Stimulated activated CD4-positive, alpha-beta T cell treated with anti-CD3 and anti-CD28 coated beads, Interleukin-15, amount 100 ng/mL, for 1 hour (primary cell): ENCODE data around the gene DDAH1.

Source experiments
- DNase-seq, 2 donors: peaks; one replicate each; pipeline ENCODE4 v3.0.0-alpha.2; 2020; ENCODE audit warnings: low read depth in 1 of 2, low spot score in 1 of 2

DDAH1 gene

GRCh38 chr1:85276978-85277639 is 187.8 kb downstream of the DDAH1 start:
- no peak for DNase-seq

- DNase-seq = peak; percentile 95 to 96
Observed at GRCh38 chr1:85276215-85276977, 188.6 kb downstream of the DDAH1 start, which contains the start of gene BCL10. TSS of gene BCL10 (minus strand) at chr1:85276632. CDS start at chr1:85276352, 280 bp downstream.

- no peak for DNase-seq
Observed at GRCh38 chr1:85275701-85276214, 189.2 kb downstream of the DDAH1 start.

GRCh38 chr1:85274969-85275453 is 189.9 kb downstream of the DDAH1 start:
- no peak for DNase-seq

- DNase-seq = no peak
Observed at GRCh38 chr1:85273397-85273796, 191.6 kb downstream of the DDAH1 start.

- DNase-seq = no peak
Observed at GRCh38 chr1:85268801-85269585, 196.0 kb downstream of the DDAH1 start.
